SK-N-SH treated with all-trans-retinoic acid at 6 μM for 48 hours (cell line): ENCODE data around the gene CUBN.

Experiments used
- ATAC-seq: fragments of 200-7000 bp; cut with Tn5 transposase; 3 replicates; pipeline ENCODE4 v1.9.1; 2020; ENCODE audit warnings: mild to moderate bottlenecking, moderate library complexity
- ARNTL ChIP-seq: fragments of 450-650 bp; formaldehyde crosslinking; IDR thresholded peaks from 2 replicates; pipeline ENCODE4 v1.5.0; 2020; ENCODE audit warnings: low read depth, mild to moderate bottlenecking, moderate library complexity, borderline replicate concordance
- CSDC2 ChIP-seq: fragments of 250-450 bp; sonication (Bioruptor Pico); IDR thresholded peaks from 2 replicates; pipeline ENCODE4 v1.5.0; 2020; ENCODE audit warnings: mild to moderate bottlenecking, moderate library complexity
- CSRNP3 ChIP-seq: fragments of 250-450 bp; sonication (Bioruptor Pico); IDR thresholded peaks from 2 replicates; pipeline ENCODE4 v1.5.1; 2021; ENCODE audit warnings: mild to moderate bottlenecking, moderate library complexity
- ESRRG ChIP-seq: fragments of 250-450 bp; sonication (Bioruptor Pico); IDR thresholded peaks from 2 replicates; pipeline ENCODE4 v1.6.1; 2021; ENCODE audit warnings: mild to moderate bottlenecking
- ISL1 ChIP-seq: fragments of 250-450 bp; sonication (Bioruptor Pico); IDR thresholded peaks from 2 replicates; pipeline ENCODE4 v2.1.2; 2022; ENCODE audit warnings: mild to moderate bottlenecking, moderate library complexity
- OSR1 ChIP-seq: fragments of 250-450 bp; sonication (Bioruptor Pico); IDR thresholded peaks from 2 replicates; pipeline ENCODE4 v1.8.0; 2022; ENCODE audit warnings: moderate library complexity, mild to moderate bottlenecking, inconsistent platforms
- PATZ1 ChIP-seq: fragments of 250-450 bp; sonication (Bioruptor Pico); IDR thresholded peaks from 2 replicates; pipeline ENCODE4 v1.8.0; 2020; ENCODE audit warnings: mild to moderate bottlenecking, moderate library complexity, borderline replicate concordance
- POU6F1 ChIP-seq: fragments of 250-450 bp; sonication (Bioruptor Pico); IDR thresholded peaks from 2 replicates; pipeline ENCODE4 v1.8.0; 2021; ENCODE audit warnings: low read depth, mild to moderate bottlenecking, moderate library complexity, borderline replicate concordance
- PPARA ChIP-seq: fragments of 250-450 bp; sonication (Bioruptor Pico); IDR thresholded peaks from 2 replicates; pipeline ENCODE4 v1.5.0; 2020; ENCODE audit warnings: mild to moderate bottlenecking, borderline replicate concordance
- RARB ChIP-seq: fragments of 250-450 bp; sonication (Bioruptor Pico); IDR thresholded peaks from 2 replicates; pipeline ENCODE4 v1.8.0; 2021; ENCODE audit warnings: mild to moderate bottlenecking, moderate library complexity
- SNAI2 ChIP-seq: fragments of 250-450 bp; sonication (Bioruptor Pico); IDR thresholded peaks from 2 replicates; pipeline ENCODE4 v1.5.0; 2020; ENCODE audit warnings: mild to moderate bottlenecking, moderate library complexity
- TCF4 ChIP-seq: fragments of 250-450 bp; sonication (Bioruptor Pico); IDR thresholded peaks from 2 replicates; pipeline ENCODE4 v1.8.0; 2021; ENCODE audit warnings: mild to moderate bottlenecking, moderate library complexity, borderline replicate concordance
- TOX ChIP-seq: fragments of 250-450 bp; sonication (Bioruptor Pico); IDR thresholded peaks from 2 replicates; pipeline ENCODE4 v1.8.0; 2021; ENCODE audit warnings: mild to moderate bottlenecking, moderate library complexity, borderline replicate concordance
- ZC3H10 ChIP-seq: fragments of 250-450 bp; sonication (Bioruptor Pico); IDR thresholded peaks from 2 replicates; pipeline ENCODE4 v1.5.1; 2021; ENCODE audit warnings: mild to moderate bottlenecking, moderate library complexity
- ZFP3 ChIP-seq: fragments of 250-450 bp; sonication (Bioruptor Pico); IDR thresholded peaks from 2 replicates; pipeline ENCODE4 v1.5.0; 2020; ENCODE audit warnings: mild to moderate bottlenecking, moderate library complexity
- ZNF70 ChIP-seq: fragments of 450-650 bp; formaldehyde crosslinking; IDR thresholded peaks from 2 replicates; pipeline ENCODE4 v1.5.0; 2020; ENCODE audit warnings: mild to moderate bottlenecking, moderate library complexity
- ZNF8 ChIP-seq: fragments of 450-650 bp; formaldehyde crosslinking; IDR thresholded peaks from 2 replicates; pipeline ENCODE4 v1.5.0; 2020; ENCODE audit warnings: mild to moderate bottlenecking, moderate library complexity
- TF ChIP-seq, protein P1 (sequence below): fragments of 250-450 bp; sonication (Bioruptor Pico); IDR thresholded peaks from 2 replicates; pipeline ENCODE4 v1.5.0; 2020; ENCODE audit warnings: mild to moderate bottlenecking, moderate library complexity

CUBN gene

DNA sequence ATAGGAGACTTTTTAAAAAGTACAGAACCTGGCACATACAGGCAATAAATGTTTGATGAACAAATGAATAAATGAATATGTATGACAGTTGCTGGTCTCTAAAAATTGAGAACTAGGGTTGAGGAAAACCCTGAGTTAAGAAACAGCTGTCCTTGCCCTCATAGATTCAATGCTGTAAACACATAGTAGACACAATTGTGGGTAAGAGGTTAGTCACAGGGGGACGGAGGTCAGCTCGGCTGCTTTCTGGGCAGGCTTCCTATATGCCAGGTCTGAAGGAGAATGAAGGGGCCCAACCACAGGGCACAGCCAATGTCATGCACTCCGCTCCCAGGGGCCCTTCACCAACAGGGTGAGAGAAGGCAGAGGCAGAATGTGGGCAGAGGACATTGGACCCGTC is 169.1 kb downstream of the CUBN start:
- no peak for ATAC-seq
- no peak for TF ChIP-seq CSDC2 (CRISPR knock-in tag)
- TF ChIP-seq ZC3H10 (CRISPR knock-in tag) = no peak
- TF ChIP-seq PATZ1 (CRISPR knock-in tag) = no peak
- TF ChIP-seq TCF4 (CRISPR knock-in tag) = no peak
- TF ChIP-seq SNAI2 (CRISPR knock-in tag) = no peak
- no peak for TF ChIP-seq CSRNP3
- no peak for TF ChIP-seq PPARA (CRISPR knock-in tag)
- TF ChIP-seq ZNF8 (CRISPR knock-in tag) = no peak
- no peak for TF ChIP-seq ESRRG
- no peak for TF ChIP-seq OSR1 (CRISPR knock-in tag)
- TF ChIP-seq POU6F1 (CRISPR knock-in tag) = no peak
- no peak for TF ChIP-seq TOX
- TF ChIP-seq ISL1 = no peak

DNA sequence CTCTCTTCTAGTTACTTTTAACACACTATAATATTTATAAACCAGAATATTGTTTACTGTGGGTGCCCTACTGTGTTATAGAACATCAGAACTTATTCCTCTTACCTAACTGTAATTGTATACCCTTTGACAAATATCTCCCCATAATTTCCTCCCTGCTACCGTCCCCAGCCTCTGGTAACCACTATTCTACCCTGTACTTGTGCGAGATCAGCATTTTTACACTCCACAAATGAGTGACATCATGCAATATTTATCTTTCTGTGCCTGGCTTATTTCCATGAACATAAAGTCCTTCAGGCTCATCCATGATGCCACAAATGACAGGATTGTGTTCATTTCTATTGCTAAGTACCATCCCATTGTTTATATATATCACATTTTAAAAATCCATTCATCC is 172.6 kb downstream of the CUBN start:
- no peak for TF ChIP-seq RARB (CRISPR knock-in tag)
- TF ChIP-seq ZFP3 (CRISPR knock-in tag) = no peak
- TF ChIP-seq PPARA (CRISPR knock-in tag) = no peak
- TF ChIP-seq, protein P1, sequence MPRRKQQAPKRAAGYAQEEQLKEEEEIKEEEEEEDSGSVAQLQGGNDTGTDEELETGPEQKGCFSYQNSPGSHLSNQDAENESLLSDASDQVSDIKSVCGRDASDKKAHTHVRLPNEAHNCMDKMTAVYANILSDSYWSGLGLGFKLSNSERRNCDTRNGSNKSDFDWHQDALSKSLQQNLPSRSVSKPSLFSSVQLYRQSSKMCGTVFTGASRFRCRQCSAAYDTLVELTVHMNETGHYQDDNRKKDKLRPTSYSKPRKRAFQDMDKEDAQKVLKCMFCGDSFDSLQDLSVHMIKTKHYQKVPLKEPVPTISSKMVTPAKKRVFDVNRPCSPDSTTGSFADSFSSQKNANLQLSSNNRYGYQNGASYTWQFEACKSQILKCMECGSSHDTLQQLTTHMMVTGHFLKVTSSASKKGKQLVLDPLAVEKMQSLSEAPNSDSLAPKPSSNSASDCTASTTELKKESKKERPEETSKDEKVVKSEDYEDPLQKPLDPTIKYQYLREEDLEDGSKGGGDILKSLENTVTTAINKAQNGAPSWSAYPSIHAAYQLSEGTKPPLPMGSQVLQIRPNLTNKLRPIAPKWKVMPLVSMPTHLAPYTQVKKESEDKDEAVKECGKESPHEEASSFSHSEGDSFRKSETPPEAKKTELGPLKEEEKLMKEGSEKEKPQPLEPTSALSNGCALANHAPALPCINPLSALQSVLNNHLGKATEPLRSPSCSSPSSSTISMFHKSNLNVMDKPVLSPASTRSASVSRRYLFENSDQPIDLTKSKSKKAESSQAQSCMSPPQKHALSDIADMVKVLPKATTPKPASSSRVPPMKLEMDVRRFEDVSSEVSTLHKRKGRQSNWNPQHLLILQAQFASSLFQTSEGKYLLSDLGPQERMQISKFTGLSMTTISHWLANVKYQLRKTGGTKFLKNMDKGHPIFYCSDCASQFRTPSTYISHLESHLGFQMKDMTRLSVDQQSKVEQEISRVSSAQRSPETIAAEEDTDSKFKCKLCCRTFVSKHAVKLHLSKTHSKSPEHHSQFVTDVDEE (CRISPR knock-in tag) = no peak
- TF ChIP-seq ZNF8 (CRISPR knock-in tag) = no peak
- no peak for TF ChIP-seq CSRNP3
- ATAC-seq = no peak

- TF ChIP-seq POU6F1 (CRISPR knock-in tag) = no peak
- no peak for TF ChIP-seq ZNF70
- no peak for TF ChIP-seq ISL1
- TF ChIP-seq PPARA (CRISPR knock-in tag) = no peak
- TF ChIP-seq, protein P1 (CRISPR knock-in tag) = no peak
- no peak for TF ChIP-seq ARNTL (CRISPR knock-in tag)
- no peak for TF ChIP-seq TCF4 (CRISPR knock-in tag)
- no peak for ATAC-seq
These were observed 175.2 kb downstream of the CUBN start for GRCh38 chr10:16954280-16955030.
